Gastroesophageal sphincter (tissue), 4 donors: ENCODE results near the gene LMTK3. TPM values are rescaled to one million over a fixed set of nuclear protein-coding genes. Genes with fewer than 3 reads are reported as not detected.

Experiments
- ATAC-seq: fragments of 150-250 bp; one replicate; pipeline ENCODE4 v1.9.1; 2016; ENCODE audit warnings: mild to moderate bottlenecking, moderate library complexity
- H3K27ac ChIP-seq, 4 donors: fragments of 200-600 bp; sonication (generic) in 3 of 4; 1 replicate in 3 of 4; 2 replicates in 1 of 4; pipeline ENCODE4 v1.5.1; 2016 to 2019
- H3K27me3 ChIP-seq: fragments of 200-600 bp; sonication (generic); one replicate; pipeline ENCODE4 v1.5.1; 2019
- H3K36me3 ChIP-seq, 2 donors: fragments of 200-600 bp; sonication (generic); one replicate each; pipeline ENCODE4 v1.5.1; 2019; ENCODE audit warnings: control low read depth in 1 of 2
- H3K4me1 ChIP-seq, 3 donors: fragments of 200-600 bp; sonication (generic); 1 replicate in 2 of 3; 2 replicates in 1 of 3; pipeline ENCODE4 v1.5.1; 2016 to 2019; ENCODE audit warnings: control low read depth in 2 of 3
- H3K4me3 ChIP-seq, 2 donors: fragments of 200-600 bp; sonication (generic); one replicate each; pipeline ENCODE4 v1.5.1; 2019; ENCODE audit warnings: mild to moderate bottlenecking in 1 of 2, moderate library complexity in 1 of 2
- H3K9me3 ChIP-seq, 3 donors: fragments of 200-600 bp; sonication (generic); one replicate each; pipeline ENCODE4 v1.5.1; 2017 to 2019; ENCODE audit warnings: control low read depth in 2 of 3
- EP300 ChIP-seq: sonication (generic); formaldehyde crosslinking; IDR thresholded peaks from one replicate; pipeline ENCODE4 v1.6.1; 2017; ENCODE audit warnings: antibody characterized with exemption, mild to moderate bottlenecking
- POLR2A ChIP-seq, 2 donors: fragments of 450-650 bp; IDR thresholded peaks; one replicate each; pipeline ENCODE4 v1.6.1; 2017; ENCODE audit warnings: antibody characterized with exemption in 2 of 2, mild to moderate bottlenecking in 2 of 2, moderate library complexity in 1 of 2
- POLR2AphosphoS5 ChIP-seq: sonication (generic); formaldehyde crosslinking; IDR thresholded peaks from one replicate; pipeline ENCODE4 v1.6.1; 2017; ENCODE audit warnings: antibody characterized with exemption
- WGBS, 2 donors: methylation state at CpG; one replicate each; pipeline ENCODE4 v1.1.5; 2018; ENCODE audit warnings: low coverage in 1 of 2; 5-methylcytosine and 5-hydroxymethylcytosine counted together
- total RNA-seq, 4 donors: library from RNA; depleted of rRNA; stranded (reverse); fragments of >200 nt; gene quantifications; one replicate each; pipeline ENCODE4 v1.1.0, GENCODE V29; 2016
- TF ChIP-seq, protein P1 (sequence below), 4 experiments: fragments of 200-600 bp in 2 of 4; fragments of 450-650 bp in 2 of 4; sonication (generic) in 1 of 4; IDR thresholded peaks; one replicate each; pipeline ENCODE4 v1.5.1; 2017 to 2019; ENCODE audit warnings: antibody characterized with exemption in 4 of 4, mild to moderate bottlenecking in 2 of 4, moderate library complexity in 2 of 4

The LMTK3 gene
- total RNA-seq, 4 donors from 2014 or later, result 0.13 to 1.2 (median 0.30) TPM

DNA sequence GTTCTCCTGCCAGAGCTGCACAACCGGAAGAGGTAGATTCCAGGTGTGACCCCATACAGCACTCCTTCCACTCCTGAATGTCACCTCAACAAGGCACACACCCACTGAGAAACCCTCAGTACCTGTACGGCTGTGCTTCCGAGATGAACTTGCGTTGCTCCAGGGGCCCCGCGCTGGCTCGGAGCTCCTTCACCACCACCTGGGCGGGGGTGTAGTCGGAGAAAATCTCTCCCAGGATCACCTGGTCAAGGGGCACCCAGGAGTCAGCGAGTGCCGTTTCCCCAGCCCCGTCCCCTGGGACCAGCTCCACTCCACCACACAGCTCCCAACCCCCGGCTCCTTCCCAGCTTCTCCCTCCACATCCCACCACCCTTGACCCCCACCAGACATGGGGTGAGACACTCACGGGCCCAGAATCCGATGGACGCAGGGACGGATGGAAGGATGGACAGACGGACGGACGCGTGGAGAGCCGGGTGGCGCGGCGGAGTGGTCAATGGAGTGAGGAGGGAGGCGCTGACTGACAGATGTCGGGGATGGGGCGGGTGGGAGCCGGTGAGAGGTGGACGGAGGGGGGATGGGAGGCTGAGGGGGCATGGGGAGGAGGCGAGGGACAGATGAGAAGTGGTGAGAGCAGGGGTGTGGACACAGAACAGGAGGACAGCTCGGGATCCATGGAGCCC lies 2.8 kb downstream of the LMTK3 start:
- Histone ChIP-seq H3K4me3 (no peak overlapping the region), H3K36me3 (no peaks in the 10 kb centered on the region), H3K4me1 (peaks cover 0 to 28% (median 9%) of the 10 kb centered on the region in 3 donors), H3K27ac (no peak overlapping the region), H3K9me3 (no peaks in the 10 kb centered on the region), H3K27me3 (peaks cover 43% of the 10 kb centered on the region)
- no peak for ATAC-seq
- WGBS, 2 donors, result 55% methylated on average over 3 of the region's 32 CpGs; no CpG with 5 or more reads in 1 of the 2 donors
- TF ChIP-seq EP300 (no peak), POLR2AphosphoS5 (no peak)

DNA sequence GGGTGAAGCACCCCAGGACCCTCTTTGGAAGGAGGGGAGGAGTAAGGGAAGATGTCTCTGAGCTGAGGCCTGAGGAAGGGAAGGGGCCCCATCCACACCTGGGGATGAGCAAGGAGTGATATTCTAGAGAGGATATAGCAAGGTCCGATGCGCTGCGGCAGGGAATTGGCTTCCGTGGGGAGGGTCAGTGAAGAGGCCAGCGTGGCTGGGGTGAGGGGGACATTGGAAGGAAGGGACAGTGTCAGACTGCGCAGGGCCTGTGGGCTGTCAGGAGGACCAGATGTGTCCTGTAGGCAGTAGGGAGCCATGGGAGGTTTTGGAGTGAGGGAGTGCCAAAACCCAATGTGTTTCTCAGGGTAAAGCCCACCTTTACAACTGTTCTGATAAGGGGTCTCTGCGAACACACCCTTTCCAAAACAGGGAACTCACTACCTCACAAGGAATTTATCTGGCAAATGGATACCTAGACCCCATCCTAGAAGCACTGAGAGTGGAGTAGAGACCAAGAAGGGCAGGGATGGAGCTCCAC lies 3.7 kb downstream of the LMTK3 start:
- Histone ChIP-seq H3K36me3 (no peaks in the 10 kb centered on the region), H3K4me3 (no peak overlapping the region), H3K27ac (no peak overlapping the region), H3K4me1 (peaks cover 0 to 19% (median 4%) of the 10 kb centered on the region in 3 donors), H3K9me3 (no peaks in the 10 kb centered on the region), H3K27me3 (peaks cover 35% of the 10 kb centered on the region)
- no peak for ATAC-seq
- 93 to 100% methylated on average over 5 to 7 of the region's 7 CpGs for WGBS, 2 donors
- TF ChIP-seq EP300 (no peak), POLR2AphosphoS5 (no peak), POLR2A (IDR thresholded peaks at IDR 0.05) (no peak)
- TF ChIP-seq, protein P1, sequence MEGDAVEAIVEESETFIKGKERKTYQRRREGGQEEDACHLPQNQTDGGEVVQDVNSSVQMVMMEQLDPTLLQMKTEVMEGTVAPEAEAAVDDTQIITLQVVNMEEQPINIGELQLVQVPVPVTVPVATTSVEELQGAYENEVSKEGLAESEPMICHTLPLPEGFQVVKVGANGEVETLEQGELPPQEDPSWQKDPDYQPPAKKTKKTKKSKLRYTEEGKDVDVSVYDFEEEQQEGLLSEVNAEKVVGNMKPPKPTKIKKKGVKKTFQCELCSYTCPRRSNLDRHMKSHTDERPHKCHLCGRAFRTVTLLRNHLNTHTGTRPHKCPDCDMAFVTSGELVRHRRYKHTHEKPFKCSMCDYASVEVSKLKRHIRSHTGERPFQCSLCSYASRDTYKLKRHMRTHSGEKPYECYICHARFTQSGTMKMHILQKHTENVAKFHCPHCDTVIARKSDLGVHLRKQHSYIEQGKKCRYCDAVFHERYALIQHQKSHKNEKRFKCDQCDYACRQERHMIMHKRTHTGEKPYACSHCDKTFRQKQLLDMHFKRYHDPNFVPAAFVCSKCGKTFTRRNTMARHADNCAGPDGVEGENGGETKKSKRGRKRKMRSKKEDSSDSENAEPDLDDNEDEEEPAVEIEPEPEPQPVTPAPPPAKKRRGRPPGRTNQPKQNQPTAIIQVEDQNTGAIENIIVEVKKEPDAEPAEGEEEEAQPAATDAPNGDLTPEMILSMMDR (IDR thresholded peaks at IDR 0.05), result no peak

DNA sequence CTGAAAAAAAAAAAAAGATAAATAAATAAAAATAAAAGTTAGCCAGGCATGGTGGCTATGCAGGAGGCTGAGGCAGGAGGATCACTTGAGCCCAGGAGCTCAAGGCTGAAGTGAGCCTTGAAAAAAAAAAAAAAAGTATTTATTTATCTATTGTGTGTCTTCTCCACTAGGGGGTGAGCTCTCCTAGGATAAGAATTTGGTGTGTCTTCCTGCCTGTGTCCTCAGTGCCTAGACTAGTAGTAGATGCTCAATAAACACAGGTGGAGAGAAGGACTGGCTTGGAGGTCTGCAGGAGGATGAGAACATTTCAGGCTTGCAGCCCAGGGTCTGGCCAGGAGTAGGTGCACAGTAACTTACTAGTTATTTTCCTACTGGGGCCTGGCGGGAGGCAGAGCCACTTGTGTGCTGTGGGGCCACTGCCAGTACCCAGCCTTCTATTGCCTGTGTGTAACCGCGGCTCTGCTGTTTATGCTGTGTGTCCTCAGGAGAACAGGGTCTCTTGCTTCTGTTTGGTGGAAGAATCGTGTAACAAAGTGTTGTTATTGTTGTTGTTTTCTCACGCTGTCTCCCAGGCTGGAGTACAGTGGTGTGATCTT lies 5.4 kb downstream of the LMTK3 start:
- Histone ChIP-seq H3K27me3 (peaks cover 35% of the 10 kb centered on the region), H3K9me3 (no peaks in the 10 kb centered on the region), H3K4me1 (peaks cover 0 to 17% (median 5%) of the 10 kb centered on the region in 3 donors), H3K36me3 (no peaks in the 10 kb centered on the region), H3K4me3 (no peak overlapping the region), H3K27ac (no peak overlapping the region)
- no peak for ATAC-seq
- TF ChIP-seq, protein P1 (IDR thresholded peaks at IDR 0.05), result peak in 3 of 4 experiments; percentile 43 to 47 (median 44)
- TF ChIP-seq EP300, result no peak
- TF ChIP-seq POLR2AphosphoS5, result no peak
- 80 to 89% methylated on average over 1 to 3 of the region's 5 CpGs for WGBS, 2 donors

DNA sequence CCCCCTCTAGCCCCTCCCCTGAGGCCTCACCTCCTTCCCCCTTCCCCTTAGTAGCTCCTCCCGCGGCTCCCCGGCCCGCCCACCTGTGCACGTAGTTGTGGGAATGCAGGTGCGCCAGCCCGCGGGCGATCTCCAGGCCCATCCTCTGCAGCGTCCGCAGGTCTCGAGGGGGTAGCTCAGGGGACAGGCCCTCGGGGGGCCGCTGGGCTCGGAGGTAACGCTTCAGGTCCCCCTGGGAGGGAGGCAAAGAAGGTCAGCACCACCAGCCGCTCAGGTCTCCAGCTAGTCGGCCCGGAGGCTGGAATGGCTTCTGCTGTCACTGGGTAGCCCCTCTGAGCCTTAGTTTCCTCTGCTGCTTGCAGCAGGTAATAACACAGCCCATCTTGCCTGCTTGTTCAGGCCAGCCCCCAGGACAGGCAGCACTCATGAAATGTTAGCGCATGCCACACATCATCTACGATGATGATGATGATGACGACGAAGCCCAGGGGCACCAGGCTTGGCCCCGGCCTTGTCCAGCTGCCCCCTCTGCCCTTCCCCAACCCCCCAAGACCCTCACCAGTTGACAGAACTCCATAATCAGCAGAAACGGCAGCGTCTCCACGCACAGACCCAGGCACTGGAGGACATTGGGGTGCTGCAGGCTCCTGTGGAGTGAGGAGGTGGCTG lies 9.2 kb downstream of the LMTK3 start:
- TF ChIP-seq, protein P1 (IDR thresholded peaks at IDR 0.05), result no peak
- TF ChIP-seq POLR2A (IDR thresholded peaks at IDR 0.05) (no peak), POLR2AphosphoS5 (no peak), EP300 (no peak)
- 37% methylated on average over 8 of the region's 27 CpGs; no CpG with 5 or more reads in 1 of the 2 donors for WGBS, 2 donors
- ATAC-seq, result no peak
- Histone ChIP-seq H3K4me1 (peaks cover 0 to 20% (median 5%) of the 10 kb centered on the region in 3 donors), H3K36me3 (no peaks in the 10 kb centered on the region), H3K9me3 (no peaks in the 10 kb centered on the region), H3K27ac (no peak overlapping the region), H3K4me3 (no peak overlapping the region), H3K27me3 (peaks cover 55% of the 10 kb centered on the region)
